Measurements from ENCODE around the gene ARFGEF3. TPM values are rescaled to one million over a fixed set of nuclear protein-coding genes. Genes with fewer than 3 reads are reported as not detected.

Gene ARFGEF3
- total RNA-seq, 4 donors from 2014 or later = 6.7 to 17.1 (median 13.2) TPM

- no peak for DNase-seq
- intact Hi-C loops (cut with DNase I; ENCODE audit: low total_unique reads) (no loop called here), in situ Hi-C loops (cut with MboI; ENCODE audit: low pct_ligation_motif_present in 1 of 4, low pct_unique_long_range_greater_than_20kb in 1 of 4, low sequenced_read_pairs in 3 of 4) (no loop called here)
- Histone ChIP-seq H3K4me3 (no peak overlapping the region), H3K4me1 (no peaks in the 10 kb centered on the region), H3K27me3 (no peaks in the 10 kb centered on the region), H3K9me3 (no peaks in the 10 kb centered on the region), H3K27ac (no peak overlapping the region), H3K36me3 (no peaks in the 10 kb centered on the region)
- TF ChIP-seq POLR2AphosphoS5 (IDR thresholded peaks at IDR 0.05) (no peak), EP300 (IDR thresholded peaks at IDR 0.05; ENCODE audit: low read depth) (no peak), POLR2A (IDR thresholded peaks at IDR 0.05) (no peak), CTCF (IDR thresholded peaks at IDR 0.05) (no peak)
- WGBS, 2 donors (ENCODE audit: low coverage in 1 of 2) = 93 to 96% methylated on average over 5 to 6 of the region's 6 CpGs
Observed at GRCh38 chr6:138258197-138258596, 96.5 kb downstream of the ARFGEF3 start.

GRCh38 chr6:138258991-138259390 lies 97.3 kb downstream of the ARFGEF3 start:
- WGBS, 2 donors (ENCODE audit: low coverage in 1 of 2) = 71 to 75% methylated on average over 6 of the region's 6 CpGs
- in situ Hi-C loops (cut with MboI; ENCODE audit: low pct_ligation_motif_present in 1 of 4, low pct_unique_long_range_greater_than_20kb in 1 of 4, low sequenced_read_pairs in 3 of 4) = no loop called here
- H3K27me3 ChIP-seq = no peaks in the 10 kb centered on the region
- DNase-seq = no peak
- H3K4me3 ChIP-seq = no peak overlapping the region
- TF ChIP-seq CTCF (IDR thresholded peaks at IDR 0.05) (no peak), POLR2A (IDR thresholded peaks at IDR 0.05) (no peak), EP300 (IDR thresholded peaks at IDR 0.05; ENCODE audit: low read depth) (no peak), POLR2AphosphoS5 (IDR thresholded peaks at IDR 0.05) (no peak)
- no peak overlapping the region for H3K27ac ChIP-seq
- intact Hi-C loops (cut with DNase I; ENCODE audit: low total_unique reads) = no loop called here
- no peaks in the 10 kb centered on the region for H3K9me3 ChIP-seq
- no peaks in the 10 kb centered on the region for H3K4me1 ChIP-seq
- H3K36me3 ChIP-seq = no peaks in the 10 kb centered on the region

GRCh38 chr6:138261116-138261780 lies 99.5 kb downstream of the ARFGEF3 start:
- in situ Hi-C loops (cut with MboI; ENCODE audit: low pct_ligation_motif_present in 1 of 4, low pct_unique_long_range_greater_than_20kb in 1 of 4, low sequenced_read_pairs in 3 of 4) = no loop called here
- no peaks in the 10 kb centered on the region for H3K36me3 ChIP-seq
- H3K27ac ChIP-seq = no peak overlapping the region
- WGBS, 2 donors (ENCODE audit: low coverage in 1 of 2) = 74 to 76% methylated on average over 2 of the region's 2 CpGs
- no peaks in the 10 kb centered on the region for H3K27me3 ChIP-seq
- H3K9me3 ChIP-seq = no peaks in the 10 kb centered on the region
- no peak overlapping the region for H3K4me3 ChIP-seq
- intact Hi-C loops (cut with DNase I; ENCODE audit: low total_unique reads) = no loop called here
- TF ChIP-seq POLR2AphosphoS5 (IDR thresholded peaks at IDR 0.05) (no peak), EP300 (IDR thresholded peaks at IDR 0.05; ENCODE audit: low read depth) (no peak), CTCF (IDR thresholded peaks at IDR 0.05) (no peak), POLR2A (IDR thresholded peaks at IDR 0.05) (no peak)
- no peaks in the 10 kb centered on the region for H3K4me1 ChIP-seq
- no peak for DNase-seq

- no peaks in the 10 kb centered on the region for H3K36me3 ChIP-seq
- intact Hi-C loops (cut with DNase I; ENCODE audit: low total_unique reads) = no loop called here
- WGBS, 2 donors (ENCODE audit: low coverage in 1 of 2) = 60 to 79% methylated on average over 1 to 4 of the region's 4 CpGs
- no peaks in the 10 kb centered on the region for H3K27me3 ChIP-seq
- H3K27ac ChIP-seq = no peak overlapping the region
- TF ChIP-seq EP300 (IDR thresholded peaks at IDR 0.05; ENCODE audit: low read depth) = no peak
- no peak for DNase-seq
- in situ Hi-C loops (cut with MboI; ENCODE audit: low pct_ligation_motif_present in 1 of 4, low pct_unique_long_range_greater_than_20kb in 1 of 4, low sequenced_read_pairs in 3 of 4) = no loop called here
- no peaks in the 10 kb centered on the region for H3K9me3 ChIP-seq
- no peaks in the 10 kb centered on the region for H3K4me1 ChIP-seq
- no peak overlapping the region for H3K4me3 ChIP-seq
Observed at GRCh38 chr6:138263963-138264362, 102.2 kb downstream of the ARFGEF3 start.

- in situ Hi-C loops (cut with MboI; ENCODE audit: low pct_ligation_motif_present in 1 of 4, low pct_unique_long_range_greater_than_20kb in 1 of 4, low sequenced_read_pairs in 3 of 4) = no loop called here
- no peaks in the 10 kb centered on the region for H3K36me3 ChIP-seq
- no peaks in the 10 kb centered on the region for H3K9me3 ChIP-seq
- TF ChIP-seq EP300 (IDR thresholded peaks at IDR 0.05; ENCODE audit: low read depth) (no peak), CTCF (IDR thresholded peaks at IDR 0.05) (no peak), POLR2A (IDR thresholded peaks at IDR 0.05) (no peak), POLR2AphosphoS5 (IDR thresholded peaks at IDR 0.05) (no peak)
- H3K27me3 ChIP-seq = no peaks in the 10 kb centered on the region
- no peak overlapping the region for H3K27ac ChIP-seq
- H3K4me3 ChIP-seq = no peak overlapping the region
- DNase-seq = no peak
- intact Hi-C loops (cut with DNase I; ENCODE audit: low total_unique reads) = no loop called here
- no peaks in the 10 kb centered on the region for H3K4me1 ChIP-seq
Observed at GRCh38 chr6:138264372-138264880, 102.7 kb downstream of the ARFGEF3 start.
